Activated T-cell treated with anti-CD3 and anti-CD28 coated beads for 1 hour (primary cell): ENCODE results near the gene ARSG.
A peak's percentile ranks its signal among the peaks of the same experiment; 100 is the strongest.

Experiments used
- DNase-seq: peaks from one replicate; pipeline ENCODE4 v3.0.0-alpha.2; 2020; ENCODE audit warnings: low read depth

ARSG gene

GRCh38 chr17:68453991-68454665, 162.8 kb downstream of the ARSG start:
- DNase-seq, result no peak

- no peak for DNase-seq
These were observed 164.6 kb downstream of the ARSG start for GRCh38 chr17:68455901-68456338.

GRCh38 chr17:68456339-68457167, 165.3 kb downstream of the ARSG start:
- DNase-seq, result no peak

- no peak for DNase-seq
These were observed 165.9 kb downstream of the ARSG start, which contains the start of gene WIPI1 for GRCh38 chr17:68457168-68457538. Gene WIPI1 (minus strand): TSS chr17:68457496. CDS start chr17:68457421, 75 bp downstream.

GRCh38 chr17:68457539-68458259, 166.4 kb downstream of the ARSG start:
- peak; percentile 96 for DNase-seq

GRCh38 chr17:68458260-68459036, 167.2 kb downstream of the ARSG start:
- DNase-seq, result no peak

- DNase-seq, result no peak
These were observed 167.8 kb downstream of the ARSG start for GRCh38 chr17:68459037-68459639.

- DNase-seq, result no peak
These were observed 168.9 kb downstream of the ARSG start for GRCh38 chr17:68460146-68460545.

GRCh38 chr17:68460715-68461114, 169.4 kb downstream of the ARSG start:
- DNase-seq, result no peak

- no peak for DNase-seq
These were observed 169.8 kb downstream of the ARSG start for GRCh38 chr17:68461122-68461539.

- no peak for DNase-seq
These were observed 170.3 kb downstream of the ARSG start for GRCh38 chr17:68461589-68461988.

- peak; percentile 46 for DNase-seq
These were observed 171.3 kb downstream of the ARSG start for GRCh38 chr17:68462381-68463210.

- no peak for DNase-seq
These were observed 172.1 kb downstream of the ARSG start for GRCh38 chr17:68463211-68464019.

- no peak for DNase-seq
These were observed 177.0 kb downstream of the ARSG start for GRCh38 chr17:68468334-68468733.

GRCh38 chr17:68468788-68469187, 177.5 kb downstream of the ARSG start:
- DNase-seq, result no peak
